ENCODE measurements around the gene PDE11A. TPM values are rescaled to one million over a fixed set of nuclear protein-coding genes. Genes with fewer than 3 reads are reported as not detected.
A peak's percentile ranks its signal among the peaks of the same experiment; 100 is the strongest.

The PDE11A gene
- total RNA-seq, 2 donors from 2014 or later: 1.5 to 1.9 TPM

- H3K27me3 Mint-ChIP-seq (ENCODE audit: insufficient read depth): no peaks in the 10 kb centered on the region
- Histone ChIP-seq H3K36me3 (ENCODE audit: control insufficient read depth, insufficient read depth, low read length) (no peaks in the 10 kb centered on the region), H3K4me3 (ENCODE audit: low read length) (no peak overlapping the region), H3K27ac (ENCODE audit: low read depth, low read length) (no peak overlapping the region), H3K9me3 (ENCODE audit: control insufficient read depth, low read length) (no peaks in the 10 kb centered on the region), H3K27me3 (ENCODE audit: control insufficient read depth, insufficient read depth, low read length, poor library complexity, severe bottlenecking) (no peaks in the 10 kb centered on the region), H3K4me1 (ENCODE audit: control insufficient read depth, insufficient read depth, low read length) (peaks cover 12% of the 10 kb centered on the region), H3K9ac (ENCODE audit: extremely low read depth, low read length, poor library complexity, severe bottlenecking) (no peak overlapping the region)
- WGBS, 2 experiments (ENCODE audit: insufficient coverage in 1 of 2, insufficient read length in 1 of 2): 89 to 100% methylated on average over 1 of the region's 1 CpG
- peaks cover 28% of the 10 kb centered on the region for H3K4me1 Mint-ChIP-seq
- no peaks in the 10 kb centered on the region for H3K36me3 Mint-ChIP-seq (ENCODE audit: low read depth)
- peak overlapping the region; percentile 61 for H3K27ac Mint-ChIP-seq
- DNase-seq: no peak
- no peaks in the 10 kb centered on the region for H3K9me3 Mint-ChIP-seq
- no peak for TF ChIP-seq CTCF (conservative IDR thresholded peaks at IDR 0.05)
- no peak overlapping the region for H3K4me3 Mint-ChIP-seq
Observed at GRCh38 chr2:177889818-177890460, 182.6 kb downstream of the PDE11A start.

GRCh38 chr2:177888581-177888980 is 184.0 kb downstream of the PDE11A start:
- H3K9ac ChIP-seq (ENCODE audit: extremely low read depth, low read length, poor library complexity, severe bottlenecking): no peak overlapping the region
- Mint-ChIP-seq H3K36me3 (ENCODE audit: low read depth) (no peaks in the 10 kb centered on the region), H3K4me1 (peaks cover 17% of the 10 kb centered on the region), H3K27ac (no peak overlapping the region), H3K27me3 (ENCODE audit: insufficient read depth) (peaks cover 5% of the 10 kb centered on the region), H3K4me3 (no peak overlapping the region), H3K9me3 (no peaks in the 10 kb centered on the region)
- no peaks in the 10 kb centered on the region for H3K9me3 ChIP-seq (ENCODE audit: control insufficient read depth, low read length)
- H3K27ac ChIP-seq (ENCODE audit: low read depth, low read length): no peak overlapping the region
- no peaks in the 10 kb centered on the region for H3K27me3 ChIP-seq (ENCODE audit: control insufficient read depth, insufficient read depth, low read length, poor library complexity, severe bottlenecking)
- H3K36me3 ChIP-seq (ENCODE audit: control insufficient read depth, insufficient read depth, low read length): no peaks in the 10 kb centered on the region
- 67 to 95% methylated on average over 1 to 2 of the region's 2 CpGs for WGBS, 2 experiments (ENCODE audit: insufficient coverage in 1 of 2, insufficient read length in 1 of 2)
- H3K4me3 ChIP-seq (ENCODE audit: low read length): no peak overlapping the region
- no peak for TF ChIP-seq CTCF (conservative IDR thresholded peaks at IDR 0.05)
- H3K4me1 ChIP-seq (ENCODE audit: control insufficient read depth, insufficient read depth, low read length): peaks cover 5% of the 10 kb centered on the region
- DNase-seq: no peak

- no peak for TF ChIP-seq CTCF (conservative IDR thresholded peaks at IDR 0.05)
- Mint-ChIP-seq H3K4me3 (no peak overlapping the region), H3K27me3 (ENCODE audit: insufficient read depth) (peaks cover 10% of the 10 kb centered on the region), H3K4me1 (peaks cover 14% of the 10 kb centered on the region), H3K9me3 (no peaks in the 10 kb centered on the region), H3K27ac (no peak overlapping the region), H3K36me3 (ENCODE audit: low read depth) (no peaks in the 10 kb centered on the region)
- Histone ChIP-seq H3K36me3 (ENCODE audit: control insufficient read depth, insufficient read depth, low read length) (no peaks in the 10 kb centered on the region), H3K4me1 (ENCODE audit: control insufficient read depth, insufficient read depth, low read length) (peaks cover 5% of the 10 kb centered on the region), H3K27ac (ENCODE audit: low read depth, low read length) (no peak overlapping the region), H3K27me3 (ENCODE audit: control insufficient read depth, insufficient read depth, low read length, poor library complexity, severe bottlenecking) (no peaks in the 10 kb centered on the region), H3K9ac (ENCODE audit: extremely low read depth, low read length, poor library complexity, severe bottlenecking) (no peak overlapping the region), H3K9me3 (ENCODE audit: control insufficient read depth, low read length) (no peaks in the 10 kb centered on the region), H3K4me3 (ENCODE audit: low read length) (no peak overlapping the region)
- DNase-seq: no peak
- WGBS, 2 experiments (ENCODE audit: insufficient coverage in 1 of 2, insufficient read length in 1 of 2): 90 to 97% methylated on average over 2 to 3 of the region's 3 CpGs
Observed at GRCh38 chr2:177887722-177888121, 184.9 kb downstream of the PDE11A start.
